CD8-positive, alpha-beta memory T cell (primary cell): ENCODE measurements around the gene MPG. TPM values are rescaled to one million over a fixed set of nuclear protein-coding genes. Genes with fewer than 3 reads are reported as not detected.

Experiments used
- CTCF ChIA-PET: fragments of 350-600 bp; sonication (Branson Sonifier 250); formaldehyde crosslinking; loops from one replicate; lab custom pipeline; 2021; ENCODE audit warnings: antibody characterized with exemption; lab: Charles Lee
- POLR2A ChIA-PET: fragments of 350-600 bp; sonication (Branson Sonifier 250); formaldehyde crosslinking; loops from one replicate; lab custom pipeline; 2021; ENCODE audit warnings: antibody characterized with exemption; lab: Charles Lee
- DNase-seq, 5 donors: peaks; one replicate each; pipeline versions ENCODE4 v3.0.0 to v3.0.0-alpha.2; 2020 to 2022; ENCODE audit warnings: mixed read lengths in 1 of 5
- H3K27ac ChIP-seq: one replicate; pipeline ENCODE4 v1.7.0; 2013; ENCODE audit warnings: low read depth, mild to moderate bottlenecking, low read length, moderate library complexity
- H3K27me3 ChIP-seq: 2 replicates; pipeline ENCODE4 v1.7.0; 2013; ENCODE audit warnings: low read length, mild to moderate bottlenecking; ENCODE audit not compliant: insufficient read depth, poor library complexity, severe bottlenecking
- H3K36me3 ChIP-seq: 2 replicates; pipeline ENCODE4 v1.7.0; 2013; ENCODE audit warnings: mild to moderate bottlenecking, low read length, moderate library complexity; ENCODE audit not compliant: insufficient read depth
- H3K4me1 ChIP-seq: 2 replicates; pipeline ENCODE4 v1.7.0; 2013; ENCODE audit warnings: mild to moderate bottlenecking, low read length, moderate library complexity; ENCODE audit not compliant: insufficient read depth
- H3K4me3 ChIP-seq: 2 replicates; pipeline ENCODE4 v1.7.0; 2013; ENCODE audit warnings: mild to moderate bottlenecking, low read length
- H3K9me3 ChIP-seq: 2 replicates; pipeline ENCODE4 v1.7.0; 2013; ENCODE audit warnings: mild to moderate bottlenecking, low read length
- H3K27ac Mint-ChIP-seq, 8 donors: one replicate each; pipeline ENCODE4 v1.8.0; 2020 to 2021; ENCODE audit warnings: mixed read lengths in 8 of 8, mild to moderate bottlenecking in 6 of 8, inconsistent platforms in 3 of 8, moderate library complexity in 3 of 8
- H3K27me3 Mint-ChIP-seq, 2 donors: one replicate each; pipeline ENCODE4 v1.8.0; 2020 to 2021; ENCODE audit warnings: mixed read lengths in 2 of 2, mild to moderate bottlenecking in 1 of 2, moderate library complexity in 1 of 2
- H3K36me3 Mint-ChIP-seq, 3 donors: one replicate each; pipeline ENCODE4 v1.8.0; 2020 to 2021; ENCODE audit warnings: mixed read lengths in 3 of 3, inconsistent platforms in 1 of 3, mild to moderate bottlenecking in 1 of 3
- H3K4me1 Mint-ChIP-seq, 3 donors: one replicate each; pipeline ENCODE4 v1.8.0; 2020 to 2021; ENCODE audit warnings: mixed read lengths in 3 of 3, inconsistent platforms in 1 of 3, mild to moderate bottlenecking in 1 of 3
- H3K4me3 Mint-ChIP-seq, 7 donors: one replicate each; pipeline ENCODE4 v1.8.0; 2020 to 2021; ENCODE audit warnings: mixed read lengths in 7 of 7, mild to moderate bottlenecking in 6 of 7, moderate library complexity in 4 of 7, inconsistent platforms in 2 of 7
- H3K9me3 Mint-ChIP-seq, 5 donors: one replicate each; pipeline ENCODE4 v1.8.0; 2020 to 2022; ENCODE audit warnings: mixed read lengths in 5 of 5, mild to moderate bottlenecking in 3 of 5, moderate library complexity in 2 of 5, inconsistent platforms in 1 of 5
- polyA plus RNA-seq: library from polyadenylated mRNA; unstranded; fragments of 300-500 nt; fragmentation: Illumina TruSeq; gene quantifications from one replicate; pipeline ENCODE4 v1.2.3, GENCODE V29; 2021
- total RNA-seq, 2 experiments: library from RNA; stranded (reverse); gene quantifications; one replicate each; pipeline ENCODE4 v1.2.3, GENCODE V29; 2021

Gene MPG
- total and polyA plus RNA-seq, 3 experiments from 2014 or later, result 47.5 to 58.1 (median 48.2) TPM

DNA sequence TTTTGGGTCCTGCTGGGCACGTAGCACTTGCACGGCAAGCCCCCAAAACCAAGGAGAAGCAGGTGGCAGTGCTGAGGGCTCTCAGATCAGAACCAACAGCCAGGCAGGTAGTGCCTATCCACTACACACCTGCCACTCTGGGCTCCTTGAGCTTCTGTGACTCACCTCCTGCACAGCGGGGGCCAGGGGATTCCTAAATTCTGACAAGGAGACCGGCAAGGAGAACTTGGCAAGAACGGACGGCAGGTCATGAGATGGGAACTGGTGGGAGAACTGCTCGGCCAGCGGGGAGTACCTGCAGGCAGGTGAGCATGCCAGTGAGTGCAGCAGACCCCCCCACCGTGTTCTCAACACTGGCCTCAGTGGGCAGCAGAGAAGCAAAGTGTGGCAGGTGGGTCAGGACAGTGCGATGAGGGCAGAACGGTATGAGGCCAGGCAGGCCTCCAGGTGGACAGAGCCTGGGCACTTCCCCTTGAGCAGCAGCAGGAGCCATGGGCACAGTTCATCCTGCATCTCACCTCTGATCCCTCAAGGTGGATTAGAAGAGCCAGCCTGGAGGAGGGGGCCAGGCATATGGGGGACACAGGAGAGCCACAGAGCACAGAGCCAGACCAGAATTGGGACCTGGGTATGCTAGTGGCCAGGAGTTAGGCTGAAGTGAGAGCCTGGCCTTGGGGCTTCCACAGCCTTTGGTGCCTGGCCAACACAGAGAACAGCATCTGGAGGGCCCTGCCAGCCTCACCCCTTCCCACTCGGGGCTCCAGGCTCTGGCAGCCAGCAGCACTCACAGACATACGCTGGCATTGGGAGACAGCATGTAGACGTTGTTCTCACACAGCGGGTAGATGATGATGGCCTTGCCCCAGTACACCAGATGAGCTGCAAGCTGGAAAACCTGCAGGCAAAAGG is 14.7 kb downstream of the MPG start:
- H3K36me3 ChIP-seq, result no peaks in the 10 kb centered on the region
- DNase-seq, result no peak
- no peak overlapping the region for H3K4me3 Mint-ChIP-seq
- H3K27ac Mint-ChIP-seq, result peak overlapping the region in 3 of 8 donors; percentile 26 to 85 (median 38)
- H3K9me3 ChIP-seq, result no peaks in the 10 kb centered on the region
- H3K4me3 ChIP-seq, result no peak overlapping the region
- peaks cover 0 to 38% (median 2%) of the 10 kb centered on the region in 3 donors for H3K36me3 Mint-ChIP-seq
- H3K27me3 ChIP-seq, result no peaks in the 10 kb centered on the region
- H3K27me3 Mint-ChIP-seq, result peaks cover 0 to 4% of the 10 kb centered on the region in 2 donors
- H3K9me3 Mint-ChIP-seq, result no peaks in the 10 kb centered on the region
- CTCF ChIA-PET, result interaction anchor here (0.7 to 9.1 kb wide), 2 partner anchors 29 to 39 kb away, joined by 3 to 201 read pairs; partner anchors contain the start of genes POLR3K and SNRNP25
- H3K4me1 ChIP-seq, result no peaks in the 10 kb centered on the region
- H3K27ac ChIP-seq, result no peak overlapping the region
- POLR2A ChIA-PET, result no interaction called here
- H3K4me1 Mint-ChIP-seq, result peaks cover 3 to 9% (median 7%) of the 10 kb centered on the region in 3 donors

DNA sequence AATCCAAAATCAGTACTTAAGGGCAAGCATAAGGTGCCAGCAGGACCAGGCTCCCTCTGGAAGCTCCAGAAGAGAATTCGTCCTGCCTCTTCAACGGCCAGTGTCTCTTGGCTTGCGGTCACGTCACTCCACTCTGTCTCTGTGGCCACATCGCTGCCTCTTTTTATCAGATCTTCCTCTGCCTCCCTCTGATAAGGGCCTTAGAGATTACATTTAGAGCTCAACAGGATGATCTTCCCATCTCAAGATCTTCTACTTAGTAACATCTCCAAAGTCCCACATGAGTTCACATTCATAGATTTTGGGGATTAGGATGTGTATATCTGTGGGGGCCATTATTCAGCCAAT is 16.9 kb downstream of the MPG start:
- peaks cover 3 to 11% (median 7%) of the 10 kb centered on the region in 3 donors for H3K4me1 Mint-ChIP-seq
- H3K4me1 ChIP-seq, result no peaks in the 10 kb centered on the region
- H3K4me3 ChIP-seq, result no peak overlapping the region
- ChIA-PET POLR2A (no interaction called here), CTCF (interaction anchor here (1.4 to 9.1 kb wide), 5 partner anchors 12 to 268 kb away, joined by 3 to 201 read pairs (median 53); partner anchors contain the start of genes MPG and RHBDF1)
- peaks cover 0 to 32% (median 2%) of the 10 kb centered on the region in 3 donors for H3K36me3 Mint-ChIP-seq
- H3K4me3 Mint-ChIP-seq, result no peak overlapping the region
- no peaks in the 10 kb centered on the region for H3K36me3 ChIP-seq
- no peak for DNase-seq
- H3K27me3 Mint-ChIP-seq, result peaks cover 0 to 4% of the 10 kb centered on the region in 2 donors
- H3K27ac Mint-ChIP-seq, result peak overlapping the region in 1 of 8 donors; percentile 52
- no peak overlapping the region for H3K27ac ChIP-seq
- no peaks in the 10 kb centered on the region for H3K27me3 ChIP-seq
- no peaks in the 10 kb centered on the region for H3K9me3 ChIP-seq
- no peaks in the 10 kb centered on the region for H3K9me3 Mint-ChIP-seq

DNA sequence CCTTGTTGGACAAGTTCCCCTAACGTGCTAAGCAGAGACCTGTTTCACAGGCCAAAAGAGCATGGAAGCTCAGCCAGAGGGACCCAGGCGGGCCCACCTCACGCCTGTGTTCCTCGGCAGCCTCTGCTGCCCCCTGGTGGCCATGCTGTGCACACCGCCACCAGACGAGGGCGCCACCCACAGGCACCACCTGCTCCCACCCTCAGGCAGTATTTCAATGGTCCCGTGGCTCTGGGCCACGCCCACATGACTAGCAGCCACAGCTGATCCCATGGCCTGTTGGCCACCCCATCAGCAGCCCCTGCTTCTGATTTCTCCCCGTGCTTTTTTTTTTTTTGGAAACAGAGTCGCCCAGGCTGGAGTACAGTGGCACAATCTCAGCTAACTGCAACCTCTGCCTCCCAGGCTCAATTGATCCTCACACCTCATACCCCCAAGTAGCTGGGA is 18.9 kb downstream of the MPG start:
- H3K27ac Mint-ChIP-seq, result peak overlapping the region in 2 of 8 donors; percentile 7 to 43
- Histone ChIP-seq H3K4me3 (no peak overlapping the region), H3K27ac (no peak overlapping the region), H3K4me1 (no peaks in the 10 kb centered on the region), H3K36me3 (no peaks in the 10 kb centered on the region), H3K27me3 (no peaks in the 10 kb centered on the region), H3K9me3 (no peaks in the 10 kb centered on the region)
- no peaks in the 10 kb centered on the region for H3K9me3 Mint-ChIP-seq
- ChIA-PET CTCF (interaction anchor here (0.6 to 9.1 kb wide), 21 partner anchors 10 to 332 kb away, joined by 3 to 201 read pairs (median 5); partner anchors contain the start of genes MPG, POLR3K and RHBDF1), POLR2A (interaction anchor here (0.6 to 1.2 kb wide), 4 partner anchors 20 to 855 kb away, joined by 3 to 5 read pairs (median 4); no protein-coding TSS in a partner anchor)
- H3K4me1 Mint-ChIP-seq, result peaks cover 3 to 11% (median 7%) of the 10 kb centered on the region in 3 donors
- DNase-seq, result peak; percentile 85 to 91 (median 87)
- peaks cover 0 to 4% of the 10 kb centered on the region in 2 donors for H3K27me3 Mint-ChIP-seq
- H3K4me3 Mint-ChIP-seq, result no peak overlapping the region
- peaks cover 0 to 31% (median 0%) of the 10 kb centered on the region in 3 donors for H3K36me3 Mint-ChIP-seq

DNA sequence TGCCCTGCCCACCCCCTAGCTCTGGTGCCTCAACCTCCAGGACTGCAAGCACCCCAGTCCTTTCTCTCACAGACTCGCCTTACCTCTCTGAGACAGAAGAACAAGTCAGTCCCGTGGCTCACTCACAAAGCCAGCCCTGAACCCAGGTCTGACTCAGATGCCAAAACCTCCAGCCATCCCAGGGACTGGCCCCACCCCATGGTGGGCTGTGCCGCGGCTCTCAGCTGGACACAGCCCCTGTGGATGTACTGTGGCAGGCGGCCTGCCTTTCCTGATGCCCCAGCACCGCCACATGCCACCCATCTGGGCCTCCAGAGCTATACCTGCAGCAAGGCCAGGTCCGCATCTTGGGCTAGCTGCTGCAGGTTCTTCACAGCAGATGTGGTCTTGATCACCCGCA is 19.8 kb downstream of the MPG start:
- H3K36me3 ChIP-seq, result no peaks in the 10 kb centered on the region
- Mint-ChIP-seq H3K27ac (peak overlapping the region in 1 of 8 donors; percentile 45), H3K9me3 (no peaks in the 10 kb centered on the region), H3K36me3 (peaks cover 0 to 36% (median 3%) of the 10 kb centered on the region in 3 donors), H3K4me3 (no peak overlapping the region), H3K4me1 (peaks cover 3 to 11% (median 7%) of the 10 kb centered on the region in 3 donors), H3K27me3 (peaks cover 0 to 4% of the 10 kb centered on the region in 2 donors)
- no peak overlapping the region for H3K27ac ChIP-seq
- no peak overlapping the region for H3K4me3 ChIP-seq
- DNase-seq, result no peak
- ChIA-PET POLR2A (no interaction called here), CTCF (interaction anchor here (0.7 to 9.1 kb wide), 14 partner anchors 9 to 265 kb away, joined by 3 to 201 read pairs (median 8); partner anchors contain the start of genes MPG, POLR3K and RHBDF1)
- H3K4me1 ChIP-seq, result no peaks in the 10 kb centered on the region
- no peaks in the 10 kb centered on the region for H3K9me3 ChIP-seq
- H3K27me3 ChIP-seq, result no peaks in the 10 kb centered on the region

DNA sequence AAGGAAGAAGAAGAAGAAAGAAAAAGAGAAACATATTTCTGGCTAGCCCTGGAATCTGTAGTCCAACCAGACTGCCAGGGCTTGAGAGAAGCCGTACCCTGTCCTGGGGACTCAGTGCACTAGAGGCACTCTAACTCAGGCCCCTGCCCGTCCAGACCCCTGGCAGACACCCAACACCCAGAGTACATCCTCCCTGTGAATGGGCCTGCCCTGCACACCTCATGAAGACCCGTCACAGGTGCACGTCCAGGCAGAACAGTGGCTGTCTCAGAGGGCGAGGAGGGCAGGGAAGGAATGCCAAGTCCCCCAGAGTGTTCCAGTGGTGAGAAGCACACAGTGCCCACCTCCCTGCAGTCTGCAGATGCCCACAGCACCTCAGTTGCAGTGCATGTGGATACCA is 23.0 kb downstream of the MPG start:
- CTCF ChIA-PET, result interaction anchor here (0.9 kb wide), 1 partner anchor 35 kb away, joined by 3 read pairs; no protein-coding TSS in a partner anchor
- peaks cover 0 to 41% (median 4%) of the 10 kb centered on the region in 3 donors for H3K36me3 Mint-ChIP-seq
- no peak for DNase-seq
- H3K4me3 ChIP-seq, result no peak overlapping the region
- POLR2A ChIA-PET, result no interaction called here
- no peak overlapping the region for H3K27ac ChIP-seq
- H3K27ac Mint-ChIP-seq, result no peak overlapping the region
- H3K36me3 ChIP-seq, result peaks cover 4% of the 10 kb centered on the region
- H3K9me3 ChIP-seq, result no peaks in the 10 kb centered on the region
- H3K27me3 Mint-ChIP-seq, result no peaks in the 10 kb centered on the region
- H3K4me1 Mint-ChIP-seq, result peaks cover 3 to 11% (median 7%) of the 10 kb centered on the region in 3 donors
- no peaks in the 10 kb centered on the region for H3K27me3 ChIP-seq
- no peak overlapping the region for H3K4me3 Mint-ChIP-seq
- H3K4me1 ChIP-seq, result no peaks in the 10 kb centered on the region
- H3K9me3 Mint-ChIP-seq, result no peaks in the 10 kb centered on the region

DNA sequence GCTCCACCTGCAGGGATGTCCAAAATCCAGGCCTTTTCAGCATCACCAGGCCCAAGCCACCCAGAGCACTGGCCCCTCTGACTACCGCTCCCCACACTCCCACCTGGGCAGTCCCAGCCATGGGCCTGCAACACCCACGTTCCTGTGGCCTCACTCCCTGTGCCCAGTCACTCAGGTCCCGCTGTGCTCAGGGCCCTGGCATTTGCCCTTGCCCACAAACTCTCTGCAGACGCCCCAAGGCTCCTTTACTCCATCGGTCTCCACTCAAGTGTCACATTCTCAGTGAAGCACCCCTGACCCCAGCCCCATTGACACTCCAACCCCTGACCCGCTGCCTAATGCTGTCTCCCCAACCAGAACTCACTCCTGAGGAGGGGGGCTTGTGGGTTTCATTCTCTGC is 23.6 kb downstream of the MPG start:
- H3K27ac Mint-ChIP-seq, result no peak overlapping the region
- H3K36me3 Mint-ChIP-seq, result peaks cover 0 to 42% (median 4%) of the 10 kb centered on the region in 3 donors
- H3K4me3 Mint-ChIP-seq, result no peak overlapping the region
- H3K4me1 Mint-ChIP-seq, result peaks cover 3 to 11% (median 6%) of the 10 kb centered on the region in 3 donors
- H3K36me3 ChIP-seq, result peaks cover 4% of the 10 kb centered on the region
- no peaks in the 10 kb centered on the region for H3K9me3 Mint-ChIP-seq
- H3K27me3 ChIP-seq, result no peaks in the 10 kb centered on the region
- H3K4me1 ChIP-seq, result no peaks in the 10 kb centered on the region
- no peaks in the 10 kb centered on the region for H3K9me3 ChIP-seq
- H3K27me3 Mint-ChIP-seq, result no peaks in the 10 kb centered on the region
- H3K4me3 ChIP-seq, result no peak overlapping the region
- CTCF ChIA-PET, result no interaction called here
- no peak overlapping the region for H3K27ac ChIP-seq
- no peak for DNase-seq
- POLR2A ChIA-PET, result no interaction called here

DNA sequence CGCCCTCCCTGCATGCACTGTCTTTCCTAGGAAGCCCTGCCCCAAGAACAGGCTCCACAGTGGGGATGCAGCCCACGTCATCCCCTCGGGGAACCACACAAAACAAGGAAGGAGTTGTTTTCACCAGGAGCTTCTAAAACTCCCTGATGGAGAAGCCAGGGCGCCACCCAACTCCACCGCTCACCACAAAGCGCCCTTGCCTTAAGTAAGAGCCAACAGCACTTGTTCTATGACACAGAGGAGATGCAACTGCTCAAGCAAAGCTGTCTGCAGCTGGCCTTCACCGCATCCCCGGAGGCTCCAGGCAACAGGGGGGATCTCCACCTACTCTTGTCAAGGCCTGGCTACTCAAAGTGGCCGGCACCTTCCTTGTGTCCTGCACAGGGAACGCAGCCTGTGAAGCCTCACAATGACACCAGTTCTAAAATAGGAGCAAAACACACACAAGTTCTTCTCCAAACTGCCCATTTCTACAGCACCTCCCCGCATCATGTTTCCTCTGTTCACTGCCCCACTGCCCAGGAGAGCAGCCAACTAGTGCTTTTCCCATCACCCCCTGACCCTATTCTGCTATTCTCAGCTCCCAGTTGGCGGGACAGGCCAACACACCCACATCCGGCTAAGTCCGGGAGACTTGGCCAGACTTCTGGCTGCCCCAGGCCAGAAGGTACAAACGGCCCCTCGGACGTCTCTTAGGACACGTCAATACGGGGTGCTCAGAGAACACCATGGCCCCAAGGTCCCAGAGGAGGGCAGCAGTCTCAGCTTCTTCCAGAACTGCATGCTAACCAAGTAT is 24.2 kb downstream of the MPG start:
- CTCF ChIA-PET, result no interaction called here

More for the DNA sequence above, 24.2 kb downstream of the MPG start:
- DNase-seq, result no peak
- Histone ChIP-seq H3K9me3 (no peaks in the 10 kb centered on the region), H3K27me3 (no peaks in the 10 kb centered on the region), H3K4me1 (no peaks in the 10 kb centered on the region), H3K36me3 (peaks cover 4% of the 10 kb centered on the region), H3K4me3 (no peak overlapping the region), H3K27ac (no peak overlapping the region)
- POLR2A ChIA-PET, result no interaction called here
- Mint-ChIP-seq H3K4me1 (peaks cover 4 to 10% (median 5%) of the 10 kb centered on the region in 3 donors), H3K27ac (peak overlapping the region in 1 of 8 donors; percentile 94), H3K36me3 (peaks cover 0 to 43% (median 6%) of the 10 kb centered on the region in 3 donors), H3K27me3 (no peaks in the 10 kb centered on the region), H3K4me3 (no peak overlapping the region), H3K9me3 (no peaks in the 10 kb centered on the region)
